IPS-11a (cell line): ENCODE measurements around the gene DNAJC21.

Experiments used
- H3K4me3 ChIP-seq: one replicate; pipeline ENCODE4 v1.5.1; 2013; ENCODE audit warnings: low read depth, low read length, control low read depth

The DNAJC21 gene

GRCh38 chr5:34977934-34978613, 48.7 kb downstream of the DNAJC21 start:
- no peak overlapping the region for H3K4me3 ChIP-seq

GRCh38 chr5:34978681-34979080, 49.3 kb downstream of the DNAJC21 start:
- H3K4me3 ChIP-seq, result no peak overlapping the region

GRCh38 chr5:34982823-34983222, 53.5 kb downstream of the DNAJC21 start:
- H3K4me3 ChIP-seq, result no peak overlapping the region

GRCh38 chr5:34986965-34987364, 57.6 kb downstream of the DNAJC21 start:
- H3K4me3 ChIP-seq, result no peak overlapping the region

- H3K4me3 ChIP-seq, result no peak overlapping the region
These were observed 62.3 kb downstream of the DNAJC21 start for GRCh38 chr5:34991486-34992238.

- H3K4me3 ChIP-seq, result no peak overlapping the region
These were observed 64.6 kb downstream of the DNAJC21 start for GRCh38 chr5:34993951-34994350.

GRCh38 chr5:34996261-34996660, 66.9 kb downstream of the DNAJC21 start:
- no peak overlapping the region for H3K4me3 ChIP-seq

- H3K4me3 ChIP-seq, result no peak overlapping the region
These were observed 68.9 kb downstream of the DNAJC21 start for GRCh38 chr5:34998058-34998789.

GRCh38 chr5:35001842-35002241, 72.5 kb downstream of the DNAJC21 start:
- H3K4me3 ChIP-seq, result no peak overlapping the region

GRCh38 chr5:35002459-35002858, 73.1 kb downstream of the DNAJC21 start:
- no peak overlapping the region for H3K4me3 ChIP-seq

- H3K4me3 ChIP-seq, result no peak overlapping the region
These were observed 73.9 kb downstream of the DNAJC21 start for GRCh38 chr5:35003018-35003957.

- no peak overlapping the region for H3K4me3 ChIP-seq
These were observed 74.8 kb downstream of the DNAJC21 start for GRCh38 chr5:35004200-35004599.

GRCh38 chr5:35004771-35005170, 75.4 kb downstream of the DNAJC21 start:
- no peak overlapping the region for H3K4me3 ChIP-seq
